Body of pancreas (tissue), 4 donors: ENCODE measurements around the gene COL6A2. TPM values are rescaled to one million over a fixed set of nuclear protein-coding genes. Genes with fewer than 3 reads are reported as not detected.

ENCODE experiments used
- ATAC-seq: fragments of 150-250 bp; one replicate; pipeline ENCODE4 v1.9.1; 2016
- DNase-seq, 4 donors: peaks; one replicate each; pipeline ENCODE4 v3.0.0-alpha.2; 2019
- H3K27ac ChIP-seq, 4 donors: fragments of 200-600 bp; sonication (generic); 1 replicate in 3 of 4; 2 replicates in 1 of 4; pipeline versions ENCODE4 v1.5.1 to v1.6.1; 2016 to 2019; ENCODE audit warnings: mild to moderate bottlenecking in 1 of 4, mixed read lengths in 1 of 4, moderate library complexity in 1 of 4
- H3K27me3 ChIP-seq, 2 donors: fragments of 200-600 bp; sonication (generic); one replicate each; pipeline ENCODE4 v1.6.0; 2016; ENCODE audit warnings: mild to moderate bottlenecking in 1 of 2
- H3K36me3 ChIP-seq, 2 donors: fragments of 200-600 bp; sonication (generic); replicated peaks in 1 of 2; 2 replicates each; pipeline ENCODE4 v1.5.1; 2016; ENCODE audit warnings: low read depth in 2 of 2; ENCODE audit not compliant: insufficient read depth in 1 of 2
- H3K4me1 ChIP-seq: fragments of 200-600 bp; sonication (generic); one replicate; pipeline ENCODE4 v1.6.0; 2016
- H3K4me3 ChIP-seq, 2 donors: fragments of 200-600 bp; sonication (generic); 1 replicate in 1 of 2; 2 replicates in 1 of 2; pipeline ENCODE4 v1.5.1; 2016 to 2019
- H3K9me3 ChIP-seq, 3 donors: fragments of 200-600 bp; sonication (generic); 1 replicate in 2 of 3; 2 replicates in 1 of 3; pipeline ENCODE4 v1.5.1; 2016
- POLR2A ChIP-seq, 3 donors: fragments of 450-650 bp; IDR thresholded peaks; one replicate each; pipeline ENCODE4 v1.6.1; 2016; ENCODE audit warnings: antibody characterized with exemption in 3 of 3, mild to moderate bottlenecking in 2 of 3
- WGBS, 2 donors: methylation state at CpG; one replicate each; pipeline ENCODE4 v1.1.5; 2017; 5-methylcytosine and 5-hydroxymethylcytosine counted together
- intact Hi-C: fragments of 100-400 bp; cut with DNase I; formaldehyde crosslinking; loops from one replicate; pipeline ENCODE4 v1.15.1; 2023
- total RNA-seq, 2 donors: library from RNA; depleted of rRNA; stranded (reverse); fragments of >200 nt; gene quantifications; one replicate each; pipeline ENCODE4 v1.1.0, GENCODE V29; 2016
- TF ChIP-seq, protein P1 (sequence below), 7 experiments: fragments of 450-650 bp in 4 of 7; fragments of 200-600 bp in 3 of 7; sonication (generic) in 3 of 7; IDR thresholded peaks; one replicate each; pipeline ENCODE4 v1.5.1; 2016 to 2019; ENCODE audit warnings: antibody characterized with exemption in 7 of 7

COL6A2 gene
- total RNA-seq, 2 donors from 2014 or later, result 72.1 to 339 TPM

DNA sequence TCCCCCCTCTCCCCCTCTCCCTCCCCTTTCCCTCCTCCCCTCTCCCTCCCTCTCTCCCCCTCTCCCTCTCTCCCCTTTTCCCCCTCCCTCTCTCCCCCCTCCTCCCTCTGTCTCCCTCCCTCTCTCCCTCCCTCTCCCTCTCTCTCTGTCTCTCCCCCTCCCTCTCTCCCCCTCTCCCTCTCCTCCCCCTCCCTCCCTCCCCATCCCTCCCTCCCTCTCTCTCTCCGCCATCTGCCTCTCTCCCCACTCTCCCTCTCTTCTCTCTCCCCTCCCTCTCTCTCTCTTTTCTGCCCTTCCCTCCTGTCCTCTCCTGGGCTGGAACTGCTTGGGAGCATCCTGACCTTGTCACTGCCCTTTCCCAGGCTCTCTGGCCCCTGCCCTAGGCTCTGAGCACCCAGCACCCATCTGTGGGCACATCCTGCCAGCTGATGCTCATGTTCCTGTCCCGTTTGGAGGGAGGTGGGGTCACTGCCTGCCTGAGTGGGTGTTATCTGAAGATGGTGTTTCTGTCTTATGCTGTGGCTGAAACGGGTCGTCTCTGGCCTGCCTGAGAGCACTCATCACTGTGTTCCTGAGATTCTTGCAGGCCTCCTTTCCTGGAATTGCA, 46.7 kb downstream of the COL6A2 start:
- no peak for ATAC-seq
- no peak for DNase-seq
- 38 to 40% methylated on average over 1 to 3 of the region's 4 CpGs for WGBS, 2 donors
- H3K27me3 ChIP-seq, result no peaks in the 10 kb centered on the region
- H3K4me3 ChIP-seq, result no peak overlapping the region
- H3K9me3 ChIP-seq, result no peaks in the 10 kb centered on the region
- H3K27ac ChIP-seq, result no peak overlapping the region
- intact Hi-C loops, result no loop called here
- H3K36me3 ChIP-seq, result no peaks in the 10 kb centered on the region
- H3K4me1 ChIP-seq, result peaks cover 7% of the 10 kb centered on the region
- TF ChIP-seq, protein P1, sequence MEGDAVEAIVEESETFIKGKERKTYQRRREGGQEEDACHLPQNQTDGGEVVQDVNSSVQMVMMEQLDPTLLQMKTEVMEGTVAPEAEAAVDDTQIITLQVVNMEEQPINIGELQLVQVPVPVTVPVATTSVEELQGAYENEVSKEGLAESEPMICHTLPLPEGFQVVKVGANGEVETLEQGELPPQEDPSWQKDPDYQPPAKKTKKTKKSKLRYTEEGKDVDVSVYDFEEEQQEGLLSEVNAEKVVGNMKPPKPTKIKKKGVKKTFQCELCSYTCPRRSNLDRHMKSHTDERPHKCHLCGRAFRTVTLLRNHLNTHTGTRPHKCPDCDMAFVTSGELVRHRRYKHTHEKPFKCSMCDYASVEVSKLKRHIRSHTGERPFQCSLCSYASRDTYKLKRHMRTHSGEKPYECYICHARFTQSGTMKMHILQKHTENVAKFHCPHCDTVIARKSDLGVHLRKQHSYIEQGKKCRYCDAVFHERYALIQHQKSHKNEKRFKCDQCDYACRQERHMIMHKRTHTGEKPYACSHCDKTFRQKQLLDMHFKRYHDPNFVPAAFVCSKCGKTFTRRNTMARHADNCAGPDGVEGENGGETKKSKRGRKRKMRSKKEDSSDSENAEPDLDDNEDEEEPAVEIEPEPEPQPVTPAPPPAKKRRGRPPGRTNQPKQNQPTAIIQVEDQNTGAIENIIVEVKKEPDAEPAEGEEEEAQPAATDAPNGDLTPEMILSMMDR (IDR thresholded peaks at IDR 0.05), result no peak
- no peak for TF ChIP-seq POLR2A (IDR thresholded peaks at IDR 0.05)

GRCh38 chr21:46145159-46145839, 47.4 kb downstream of the COL6A2 start:
- Histone ChIP-seq H3K4me1 (peaks cover 7% of the 10 kb centered on the region), H3K27me3 (no peaks in the 10 kb centered on the region), H3K9me3 (no peaks in the 10 kb centered on the region), H3K36me3 (no peaks in the 10 kb centered on the region), H3K27ac (no peak overlapping the region), H3K4me3 (no peak overlapping the region)
- WGBS, 2 donors, result 82 to 100% methylated on average over 1 to 26 of the region's 51 CpGs
- intact Hi-C loops, result no loop called here
- ATAC-seq (no peak), DNase-seq (no peak)
- TF ChIP-seq, protein P1 (IDR thresholded peaks at IDR 0.05), result no peak
- no peak for TF ChIP-seq POLR2A (IDR thresholded peaks at IDR 0.05)

- Histone ChIP-seq H3K27me3 (no peaks in the 10 kb centered on the region), H3K27ac (no peak overlapping the region), H3K4me3 (no peak overlapping the region), H3K9me3 (no peaks in the 10 kb centered on the region), H3K4me1 (peaks cover 7% of the 10 kb centered on the region), H3K36me3 (no peaks in the 10 kb centered on the region)
- intact Hi-C loops, result no loop called here
- ATAC-seq (no peak), DNase-seq (no peak)
- TF ChIP-seq, protein P1 (IDR thresholded peaks at IDR 0.05), result no peak
- 80 to 82% methylated on average over 11 to 34 of the region's 60 CpGs for WGBS, 2 donors
Observed at GRCh38 chr21:46145840-46146691, 48.2 kb downstream of the COL6A2 start.

GRCh38 chr21:46146856-46147255, 48.9 kb downstream of the COL6A2 start:
- intact Hi-C loops, result no loop called here
- no peaks in the 10 kb centered on the region for H3K36me3 ChIP-seq
- H3K27ac ChIP-seq, result no peak overlapping the region
- H3K9me3 ChIP-seq, result no peaks in the 10 kb centered on the region
- H3K4me1 ChIP-seq, result peaks cover 7% of the 10 kb centered on the region
- 65 to 71% methylated on average over 13 to 14 of the region's 14 CpGs for WGBS, 2 donors
- DNase-seq (no peak), ATAC-seq (no peak)
- H3K4me3 ChIP-seq, result no peak overlapping the region
- no peaks in the 10 kb centered on the region for H3K27me3 ChIP-seq
- TF ChIP-seq, protein P1 (IDR thresholded peaks at IDR 0.05), result no peak
- no peak for TF ChIP-seq POLR2A (IDR thresholded peaks at IDR 0.05)
